ENCODE results near the gene KIRREL3. TPM values are rescaled to one million over a fixed set of nuclear protein-coding genes. Genes with fewer than 3 reads are reported as not detected.
"Not testable (repeated sequence)": the region's sequence is repeated elsewhere in the genome, so short reads cannot be mapped to it uniquely, and the experiment has no call there.

KIRREL3 gene
- total and polyA plus RNA-seq, 10 donors: 0.50 to 5.4 (median 2.0) TPM

DNA sequence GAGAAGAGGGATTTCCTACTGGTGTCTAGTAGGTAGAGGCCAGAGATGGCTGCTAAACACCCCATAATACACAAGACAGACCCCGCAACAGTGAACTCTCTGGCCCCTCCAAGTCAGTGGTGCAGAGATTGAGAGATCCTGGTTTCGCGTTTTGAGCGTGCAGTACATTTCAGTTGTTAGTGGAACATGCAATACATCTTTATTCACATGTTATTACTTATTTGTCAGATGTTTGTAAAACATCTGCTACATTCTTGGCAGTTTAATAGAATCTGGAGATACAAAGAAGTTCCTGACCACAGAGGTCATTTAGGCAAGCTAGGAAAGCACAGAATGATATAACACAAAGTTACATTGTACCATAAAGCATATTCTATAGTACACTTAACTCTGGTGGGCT lies 603.6 kb downstream of the KIRREL3 start:
- no peaks in the 10 kb centered on the region for H3K27me3 ChIP-seq (replicated peaks in 1 of 7)
- no peaks in the 10 kb centered on the region for H3K36me3 ChIP-seq
- DNase-seq: no peak
- H3K4me3 ChIP-seq: no peak overlapping the region
- TF ChIP-seq POLR2A (IDR thresholded peaks at IDR 0.05) (no peak), POLR2AphosphoS5 (IDR thresholded peaks at IDR 0.05) (no peak)
- TF ChIP-seq, protein P1, sequence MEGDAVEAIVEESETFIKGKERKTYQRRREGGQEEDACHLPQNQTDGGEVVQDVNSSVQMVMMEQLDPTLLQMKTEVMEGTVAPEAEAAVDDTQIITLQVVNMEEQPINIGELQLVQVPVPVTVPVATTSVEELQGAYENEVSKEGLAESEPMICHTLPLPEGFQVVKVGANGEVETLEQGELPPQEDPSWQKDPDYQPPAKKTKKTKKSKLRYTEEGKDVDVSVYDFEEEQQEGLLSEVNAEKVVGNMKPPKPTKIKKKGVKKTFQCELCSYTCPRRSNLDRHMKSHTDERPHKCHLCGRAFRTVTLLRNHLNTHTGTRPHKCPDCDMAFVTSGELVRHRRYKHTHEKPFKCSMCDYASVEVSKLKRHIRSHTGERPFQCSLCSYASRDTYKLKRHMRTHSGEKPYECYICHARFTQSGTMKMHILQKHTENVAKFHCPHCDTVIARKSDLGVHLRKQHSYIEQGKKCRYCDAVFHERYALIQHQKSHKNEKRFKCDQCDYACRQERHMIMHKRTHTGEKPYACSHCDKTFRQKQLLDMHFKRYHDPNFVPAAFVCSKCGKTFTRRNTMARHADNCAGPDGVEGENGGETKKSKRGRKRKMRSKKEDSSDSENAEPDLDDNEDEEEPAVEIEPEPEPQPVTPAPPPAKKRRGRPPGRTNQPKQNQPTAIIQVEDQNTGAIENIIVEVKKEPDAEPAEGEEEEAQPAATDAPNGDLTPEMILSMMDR (IDR thresholded peaks at IDR 0.05 in 8 of 11, conservative IDR thresholded peaks at IDR 0.05 in 3 of 11): no peak
- H3K4me1 ChIP-seq: peaks cover 2 to 40% (median 19%) of the 10 kb centered on the region in 6 donors
- intact Hi-C loops (cut with DNase I; ENCODE audit: low total_unique reads): no loop called here
- H3K9me3 ChIP-seq: peaks cover 0 to 6% (median 0%) of the 10 kb centered on the region in 8 donors
- peak overlapping the region in 1 of 8 donors; percentile 21 for H3K27ac ChIP-seq
- WGBS, 5 donors: 69 to 92% (median 88%) methylated on average over 4 of the region's 4 CpGs

DNA sequence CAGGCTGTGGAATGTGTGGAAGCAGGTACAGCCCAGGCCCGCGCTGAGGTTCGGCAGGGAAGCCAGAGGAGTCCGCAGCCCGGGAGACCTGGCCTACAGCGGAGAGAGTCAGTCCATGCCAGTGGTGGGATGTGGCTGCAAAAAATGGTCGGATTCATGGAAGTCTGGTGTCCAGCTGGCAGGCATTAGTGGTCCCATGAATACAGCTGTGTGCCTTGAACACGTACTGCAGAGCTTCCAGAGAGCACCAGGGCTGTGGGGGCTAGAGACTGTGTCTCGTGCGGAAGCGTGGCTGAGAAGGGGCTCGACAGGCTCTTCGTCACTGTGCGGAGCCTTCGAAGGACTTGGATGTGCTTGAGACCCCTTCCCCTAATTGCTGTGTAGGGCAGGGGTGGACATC lies 604.3 kb downstream of the KIRREL3 start:
- H3K4me3 ChIP-seq; H3K36me3 ChIP-seq; H3K9me3 ChIP-seq; H3K27me3 ChIP-seq (replicated peaks in 1 of 7); intact Hi-C loops (cut with DNase I; ENCODE audit: low total_unique reads): not testable (repeated sequence)
- WGBS, 5 donors: 92 to 97% (median 95%) methylated on average over 14 to 15 of the region's 15 CpGs
- peak overlapping the region in 1 of 8 donors; percentile 21 for H3K27ac ChIP-seq
- TF ChIP-seq POLR2AphosphoS5 (IDR thresholded peaks at IDR 0.05): peak in 1 of 3 donors; percentile 9
- peaks cover 3 to 47% (median 23%) of the 10 kb centered on the region in 6 donors for H3K4me1 ChIP-seq
- peak; percentile 61 for DNase-seq

DNA sequence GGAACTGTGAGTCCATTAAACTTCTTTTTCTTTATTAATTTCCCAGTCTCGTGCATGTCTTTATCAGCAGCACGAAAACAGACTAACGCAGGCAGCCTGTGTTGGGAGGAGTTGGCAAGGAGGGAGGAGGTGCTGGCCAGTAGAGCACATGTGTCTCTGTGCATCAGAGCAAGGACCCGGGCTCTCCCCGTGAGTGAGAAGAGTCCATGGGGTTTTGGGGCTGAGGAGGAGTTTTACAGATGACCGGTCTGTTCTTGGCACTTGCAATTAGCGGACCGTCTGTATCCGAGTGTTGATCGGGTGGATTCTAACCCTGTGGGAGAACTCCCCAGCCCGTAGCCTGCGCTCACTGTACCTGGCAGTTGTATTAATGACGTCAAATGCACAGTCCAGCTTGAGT lies 604.8 kb downstream of the KIRREL3 start:
- 82 to 97% (median 89%) methylated on average over 8 to 10 of the region's 13 CpGs for WGBS, 5 donors
- intact Hi-C loops (cut with DNase I; ENCODE audit: low total_unique reads); H3K4me3 ChIP-seq; H3K9me3 ChIP-seq; DNase-seq; H3K27me3 ChIP-seq (replicated peaks in 1 of 7); H3K36me3 ChIP-seq: not testable (repeated sequence)
- Histone ChIP-seq H3K4me1 (peaks cover 3 to 49% (median 27%) of the 10 kb centered on the region in 6 donors), H3K27ac (peak overlapping the region in 2 of 8 donors; percentile 40 to 41)
- TF ChIP-seq POLR2AphosphoS5 (IDR thresholded peaks at IDR 0.05): peak in 1 of 3 donors; percentile 39

DNA sequence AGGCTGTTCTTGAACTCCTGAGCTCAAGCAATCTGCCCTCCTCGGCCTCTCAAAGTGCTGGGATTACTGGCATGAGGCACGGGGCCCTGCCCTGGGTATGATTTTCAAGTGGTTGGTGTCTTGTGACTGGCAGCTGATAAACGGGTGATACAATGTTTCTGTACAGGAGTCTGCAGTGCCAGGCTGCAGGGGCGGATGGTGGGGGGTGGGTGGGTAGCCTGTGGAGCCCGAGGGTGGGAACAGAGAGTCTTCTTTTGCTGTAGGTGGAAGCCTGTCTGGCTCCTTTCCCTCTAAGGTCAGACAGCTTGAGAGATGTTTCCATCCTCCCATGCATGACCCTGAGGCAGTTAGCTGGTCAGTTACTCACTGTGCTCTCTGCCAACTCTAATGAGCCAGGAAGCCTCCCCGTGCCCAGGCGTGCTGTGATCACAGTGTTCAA lies 605.9 kb downstream of the KIRREL3 start:
- peak overlapping the region in 4 of 8 donors; percentile 34 to 64 (median 50) for H3K27ac ChIP-seq
- H3K9me3 ChIP-seq; H3K27me3 ChIP-seq (replicated peaks in 1 of 7); H3K4me3 ChIP-seq; DNase-seq; H3K36me3 ChIP-seq; intact Hi-C loops (cut with DNase I; ENCODE audit: low total_unique reads): not testable (repeated sequence)
- WGBS, 5 donors: 25 to 49% (median 43%) methylated on average over 4 to 6 of the region's 7 CpGs
- H3K4me1 ChIP-seq: peaks cover 3 to 56% (median 30%) of the 10 kb centered on the region in 6 donors

DNA sequence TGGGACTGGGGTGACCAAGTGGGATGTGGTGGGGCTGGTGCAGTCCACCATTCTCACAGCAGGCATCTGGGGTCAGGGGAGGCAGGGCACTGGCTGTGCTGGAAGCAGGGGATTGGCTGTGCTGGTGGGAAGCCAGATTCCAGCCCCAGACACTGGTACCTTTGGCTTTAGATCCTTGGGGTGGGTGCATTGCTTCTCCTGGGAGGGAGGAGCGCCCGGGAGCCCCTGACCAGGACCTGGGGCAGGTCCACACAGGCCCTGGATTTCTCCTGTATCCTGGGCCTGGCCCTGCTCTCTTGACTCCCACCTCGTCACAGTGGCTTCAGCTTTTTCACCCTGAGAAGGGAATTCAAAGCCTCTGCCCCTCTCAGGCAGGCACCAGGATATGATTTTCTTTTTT lies 606.5 kb downstream of the KIRREL3 start:
- Histone ChIP-seq H3K27ac (peak overlapping the region in 4 of 8 donors; percentile 34 to 64 (median 50)), H3K36me3 (no peaks in the 10 kb centered on the region), H3K9me3 (no peaks in the 10 kb centered on the region), H3K4me1 (peaks cover 3 to 56% (median 30%) of the 10 kb centered on the region in 6 donors), H3K27me3 (replicated peaks in 1 of 7) (no peaks in the 10 kb centered on the region), H3K4me3 (no peak overlapping the region)
- no peak for DNase-seq
- TF ChIP-seq POLR2AphosphoS5 (IDR thresholded peaks at IDR 0.05): no peak
- no peak for TF ChIP-seq POLR2A (IDR thresholded peaks at IDR 0.05)
- TF ChIP-seq, protein P1 (IDR thresholded peaks at IDR 0.05 in 8 of 11, conservative IDR thresholded peaks at IDR 0.05 in 3 of 11): no peak
- intact Hi-C loops (cut with DNase I; ENCODE audit: low total_unique reads): no loop called here
- WGBS, 5 donors: 90 to 100% (median 92%) methylated on average over 3 of the region's 3 CpGs
